GM12874 (cell line): ENCODE data around the gene COA8.

Source experiments
- CTCF ChIP-seq: IDR thresholded peaks from 2 replicates; pipeline ENCODE4 v1.5.1; 2011; ENCODE audit warnings: low read depth, mild to moderate bottlenecking, control low read depth, low read length, moderate library complexity; ENCODE audit not compliant: insufficient read depth

The COA8 gene

GRCh38 chr14:103523575-103523954, 39.2 kb upstream of the COA8 start:
- TF ChIP-seq CTCF = no peak

- TF ChIP-seq CTCF = peak; percentile 26; the same call in 1 of the 2 replicates
These were observed 38.5 kb upstream of the COA8 start for GRCh38 chr14:103524002-103524935.

- no peak for TF ChIP-seq CTCF
These were observed 36.4 kb upstream of the COA8 start for GRCh38 chr14:103526247-103526913.

- TF ChIP-seq CTCF = no peak
These were observed 35.9 kb upstream of the COA8 start for GRCh38 chr14:103526914-103527248.

GRCh38 chr14:103527408-103528145, 35.2 kb upstream of the COA8 start:
- TF ChIP-seq CTCF = no peak

- TF ChIP-seq CTCF = no peak
These were observed 34.6 kb upstream of the COA8 start for GRCh38 chr14:103528146-103528586.
